Measurements from ENCODE around the gene NME8. TPM values are rescaled to one million over a fixed set of nuclear protein-coding genes. Genes with fewer than 3 reads are reported as not detected.

NME8 gene
- total and polyA plus RNA-seq, 2 donors (not counting 1 experiment from before 2014, with no cell fraction given) = not detected

- no peak overlapping the region for H3K27ac ChIP-seq (ENCODE audit: low read length in 2 of 2)
- H4K20me1 ChIP-seq (ENCODE audit: control insufficient read depth, insufficient read depth, low read length, poor library complexity, severe bottlenecking) = no peaks in the 10 kb centered on the region
- no peaks in the 10 kb centered on the region for H3K4me1 ChIP-seq (ENCODE audit: control insufficient read depth in 2 of 2, insufficient read depth in 2 of 2, low read length in 2 of 2)
- Mint-ChIP-seq H3K4me1 (no peaks in the 10 kb centered on the region), H3K27me3 (peaks cover 15% of the 10 kb centered on the region), H3K9me3 (ENCODE audit: insufficient read depth) (no peaks in the 10 kb centered on the region), H3K27ac (no peak overlapping the region), H3K4me3 (no peak overlapping the region)
- H3K79me2 ChIP-seq (ENCODE audit: control insufficient read depth, insufficient read depth, low read length) = no peaks in the 10 kb centered on the region
- H3K4me2 ChIP-seq (replicated peaks; ENCODE audit: low read depth, low read length, poor library complexity, severe bottlenecking) = no peak overlapping the region
- no peak for TF ChIP-seq EZH2 (IDR thresholded peaks at IDR 0.05; ENCODE audit: borderline replicate concordance, insufficient read depth, low read depth, low read length, poor library complexity, severe bottlenecking)
- TF ChIP-seq, protein P1, sequence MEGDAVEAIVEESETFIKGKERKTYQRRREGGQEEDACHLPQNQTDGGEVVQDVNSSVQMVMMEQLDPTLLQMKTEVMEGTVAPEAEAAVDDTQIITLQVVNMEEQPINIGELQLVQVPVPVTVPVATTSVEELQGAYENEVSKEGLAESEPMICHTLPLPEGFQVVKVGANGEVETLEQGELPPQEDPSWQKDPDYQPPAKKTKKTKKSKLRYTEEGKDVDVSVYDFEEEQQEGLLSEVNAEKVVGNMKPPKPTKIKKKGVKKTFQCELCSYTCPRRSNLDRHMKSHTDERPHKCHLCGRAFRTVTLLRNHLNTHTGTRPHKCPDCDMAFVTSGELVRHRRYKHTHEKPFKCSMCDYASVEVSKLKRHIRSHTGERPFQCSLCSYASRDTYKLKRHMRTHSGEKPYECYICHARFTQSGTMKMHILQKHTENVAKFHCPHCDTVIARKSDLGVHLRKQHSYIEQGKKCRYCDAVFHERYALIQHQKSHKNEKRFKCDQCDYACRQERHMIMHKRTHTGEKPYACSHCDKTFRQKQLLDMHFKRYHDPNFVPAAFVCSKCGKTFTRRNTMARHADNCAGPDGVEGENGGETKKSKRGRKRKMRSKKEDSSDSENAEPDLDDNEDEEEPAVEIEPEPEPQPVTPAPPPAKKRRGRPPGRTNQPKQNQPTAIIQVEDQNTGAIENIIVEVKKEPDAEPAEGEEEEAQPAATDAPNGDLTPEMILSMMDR (IDR thresholded peaks at IDR 0.05) = no peak
- H3K9me3 ChIP-seq (ENCODE audit: control extremely low read depth in 1 of 3, control insufficient read depth in 2 of 3, insufficient read depth in 1 of 3, low read length in 2 of 3) = no peaks in the 10 kb centered on the region
- intact Hi-C loops (cut with micrococcal nuclease) = no loop called here
- 89% methylated on average over 1 of the region's 3 CpGs for WGBS (ENCODE audit: insufficient coverage)
- H3K9ac ChIP-seq (ENCODE audit: low read length) = no peak overlapping the region
- H2AFZ ChIP-seq (ENCODE audit: insufficient read depth, low read depth, low read length, poor library complexity, severe bottlenecking) = no peak overlapping the region
- ChIA-PET CTCF (no interaction called here), POLR2A (no interaction called here)
- DNase-seq (no peak), ATAC-seq (ENCODE audit: low read depth) (no peak)
- H3K27me3 ChIP-seq (replicated peaks in 1 of 4; ENCODE audit: control extremely low read depth in 1 of 4, control insufficient read depth in 3 of 4, insufficient read depth in 4 of 4, low read length in 3 of 4) = peaks cover 0 to 3% (median 0%) of the 10 kb centered on the region in 4 experiments
- no peak overlapping the region for H3K4me3 ChIP-seq (ENCODE audit: control extremely low read depth in 1 of 5, extremely low read depth in 1 of 5, insufficient read depth in 1 of 5, low read depth in 2 of 5, low read length in 4 of 5)
- no peaks in the 10 kb centered on the region for H3K36me3 ChIP-seq (replicated peaks in 1 of 2; ENCODE audit: control extremely low read depth in 1 of 2, control insufficient read depth in 1 of 2, extremely low read depth in 1 of 2, insufficient read depth in 2 of 2, low read length in 1 of 2)
These were observed 46.3 kb downstream of the NME8 start for GRCh38 chr7:37894671-37895070.

DNA sequence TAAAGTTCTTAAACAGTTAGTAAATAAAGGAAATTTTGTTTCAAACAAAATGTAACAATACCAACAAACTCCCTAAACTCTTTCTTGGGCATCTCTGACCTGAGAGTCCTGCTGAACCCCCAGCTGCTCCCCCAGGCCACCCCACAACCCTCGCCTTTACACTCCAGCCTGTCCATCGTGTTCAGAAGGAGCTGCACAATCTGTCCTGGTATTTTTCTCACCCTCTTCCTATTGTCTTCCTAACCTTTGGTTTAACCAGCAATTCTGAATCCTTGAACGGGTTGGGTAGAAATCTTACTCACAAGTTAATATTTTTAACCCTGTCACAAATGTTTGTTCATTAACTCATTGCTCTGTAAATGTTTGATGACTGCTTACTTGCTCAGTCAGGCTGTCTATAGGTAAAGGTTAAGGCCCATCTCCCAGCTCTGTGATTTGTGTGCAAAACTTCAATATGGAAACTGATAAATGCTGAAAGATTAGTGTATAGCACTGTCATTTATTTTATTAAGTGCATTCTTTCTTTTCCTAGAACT, 51.4 kb downstream of the NME8 start:
- ChIA-PET POLR2A (no interaction called here), CTCF (no interaction called here)
- Histone ChIP-seq H3K4me2 (replicated peaks; ENCODE audit: low read depth, low read length, poor library complexity, severe bottlenecking) (no peak overlapping the region), H3K27ac (ENCODE audit: low read length in 2 of 2) (no peak overlapping the region), H3K4me1 (ENCODE audit: control insufficient read depth in 2 of 2, insufficient read depth in 2 of 2, low read length in 2 of 2) (no peaks in the 10 kb centered on the region), H3K9ac (ENCODE audit: low read length) (no peak overlapping the region), H3K27me3 (replicated peaks in 1 of 4; ENCODE audit: control extremely low read depth in 1 of 4, control insufficient read depth in 3 of 4, insufficient read depth in 4 of 4, low read length in 3 of 4) (peaks cover 0 to 1% (median 0%) of the 10 kb centered on the region in 4 experiments), H2AFZ (ENCODE audit: insufficient read depth, low read depth, low read length, poor library complexity, severe bottlenecking) (no peak overlapping the region), H3K4me3 (ENCODE audit: control extremely low read depth in 1 of 5, extremely low read depth in 1 of 5, insufficient read depth in 1 of 5, low read depth in 2 of 5, low read length in 4 of 5) (no peak overlapping the region), H3K79me2 (ENCODE audit: control insufficient read depth, insufficient read depth, low read length) (no peaks in the 10 kb centered on the region), H3K36me3 (replicated peaks in 1 of 2; ENCODE audit: control extremely low read depth in 1 of 2, control insufficient read depth in 1 of 2, extremely low read depth in 1 of 2, insufficient read depth in 2 of 2, low read length in 1 of 2) (no peaks in the 10 kb centered on the region), H3K9me3 (ENCODE audit: control extremely low read depth in 1 of 3, control insufficient read depth in 2 of 3, insufficient read depth in 1 of 3, low read length in 2 of 3) (no peaks in the 10 kb centered on the region), H4K20me1 (ENCODE audit: control insufficient read depth, insufficient read depth, low read length, poor library complexity, severe bottlenecking) (no peaks in the 10 kb centered on the region)
- ATAC-seq (ENCODE audit: low read depth) (no peak), DNase-seq (no peak)
- TF ChIP-seq, protein P1 (IDR thresholded peaks at IDR 0.05) = no peak
- TF ChIP-seq EZH2 (IDR thresholded peaks at IDR 0.05; ENCODE audit: borderline replicate concordance, insufficient read depth, low read depth, low read length, poor library complexity, severe bottlenecking) = no peak
- Mint-ChIP-seq H3K4me3 (no peak overlapping the region), H3K9me3 (ENCODE audit: insufficient read depth) (no peaks in the 10 kb centered on the region), H3K27ac (no peak overlapping the region), H3K4me1 (no peaks in the 10 kb centered on the region), H3K27me3 (peaks cover 18% of the 10 kb centered on the region)
- intact Hi-C loops (cut with micrococcal nuclease) = no loop called here
- 100% methylated on average over 2 of the region's 3 CpGs for WGBS (ENCODE audit: insufficient coverage)
